ENCODE results near the gene CDS2.

The CDS2 gene

GRCh38 chr20:5085380-5085779 is 41.4 kb upstream of the CDS2 start:
- H3K4ac ChIP-seq (ENCODE audit: low read depth in 1 of 2, low read length in 2 of 2) = no peak overlapping the region
- H2BK12ac ChIP-seq (ENCODE audit: low read length in 2 of 2) = no peak overlapping the region
- no peak overlapping the region for H3K18ac ChIP-seq (ENCODE audit: low read depth in 1 of 2, low read length in 2 of 2)
- H4K8ac ChIP-seq (ENCODE audit: low read length) = no peak overlapping the region
- no peak overlapping the region for H3K4me3 ChIP-seq (ENCODE audit: insufficient read depth in 1 of 2, low read depth in 1 of 2, low read length in 2 of 2)
- no peak overlapping the region for H3K9ac ChIP-seq (ENCODE audit: low read length)
- no peak overlapping the region for H2AK5ac ChIP-seq (ENCODE audit: low read length, severe bottlenecking)
- no peak overlapping the region for H2BK15ac ChIP-seq (ENCODE audit: low read depth, poor library complexity, severe bottlenecking)
- H3K27ac ChIP-seq (ENCODE audit: low read length, poor library complexity, severe bottlenecking) = no peak overlapping the region
- no peaks in the 10 kb centered on the region for H3K27me3 ChIP-seq (ENCODE audit: control insufficient read depth in 1 of 2, insufficient read depth in 1 of 2, low read length in 2 of 2)
- no peak overlapping the region for H4K91ac ChIP-seq (ENCODE audit: low read length)
- 100% methylated on average over 4 of the region's 4 CpGs for WGBS
- no peak overlapping the region for H3K23ac ChIP-seq (ENCODE audit: low read length in 2 of 2)
- no peaks in the 10 kb centered on the region for H3K9me3 ChIP-seq (ENCODE audit: control insufficient read depth, low read length)
- H3K79me1 ChIP-seq (replicated peaks; ENCODE audit: low read length, poor library complexity, severe bottlenecking) = no peaks in the 10 kb centered on the region
- H3K4me2 ChIP-seq (ENCODE audit: low read length, poor library complexity, severe bottlenecking) = no peak overlapping the region
- H3K14ac ChIP-seq (ENCODE audit: low read length in 2 of 2) = no peak overlapping the region
- no peak overlapping the region for H2BK5ac ChIP-seq (ENCODE audit: low read depth, low read length, poor library complexity, severe bottlenecking)
- H3K4me1 ChIP-seq (ENCODE audit: control insufficient read depth, insufficient read depth, low read depth, low read length) = peaks cover 4% of the 10 kb centered on the region
- DNase-seq = no peak
- H2BK120ac ChIP-seq (ENCODE audit: low read depth, low read length) = no peak overlapping the region
- no peaks in the 10 kb centered on the region for H3K36me3 ChIP-seq (ENCODE audit: control insufficient read depth in 1 of 2, insufficient read depth in 2 of 2, low read depth in 1 of 2, low read length in 2 of 2)
- H2AFZ ChIP-seq (ENCODE audit: low read depth, low read length) = no peak overlapping the region

GRCh38 chr20:5088688-5089087 is 38.1 kb upstream of the CDS2 start:
- Histone ChIP-seq H3K36me3 (ENCODE audit: control insufficient read depth in 1 of 2, insufficient read depth in 2 of 2, low read depth in 1 of 2, low read length in 2 of 2) (peaks cover 0 to 12% of the 10 kb centered on the region in 2 experiments), H3K14ac (ENCODE audit: low read length in 2 of 2) (no peak overlapping the region), H3K4ac (ENCODE audit: low read depth in 1 of 2, low read length in 2 of 2) (no peak overlapping the region), H2BK5ac (ENCODE audit: low read depth, low read length, poor library complexity, severe bottlenecking) (no peak overlapping the region), H3K4me3 (ENCODE audit: insufficient read depth in 1 of 2, low read depth in 1 of 2, low read length in 2 of 2) (no peak overlapping the region), H2BK12ac (ENCODE audit: low read length in 2 of 2) (no peak overlapping the region), H2AFZ (ENCODE audit: low read depth, low read length) (no peak overlapping the region), H3K4me1 (ENCODE audit: control insufficient read depth, insufficient read depth, low read depth, low read length) (no peaks in the 10 kb centered on the region), H3K4me2 (ENCODE audit: low read length, poor library complexity, severe bottlenecking) (no peak overlapping the region), H4K91ac (ENCODE audit: low read length) (no peak overlapping the region), H3K23ac (ENCODE audit: low read length in 2 of 2) (no peak overlapping the region), H2BK15ac (ENCODE audit: low read depth, poor library complexity, severe bottlenecking) (no peak overlapping the region), H3K27ac (ENCODE audit: low read length, poor library complexity, severe bottlenecking) (no peak overlapping the region), H4K8ac (ENCODE audit: low read length) (no peak overlapping the region), H3K18ac (ENCODE audit: low read depth in 1 of 2, low read length in 2 of 2) (no peak overlapping the region), H3K79me1 (replicated peaks; ENCODE audit: low read length, poor library complexity, severe bottlenecking) (no peaks in the 10 kb centered on the region), H3K27me3 (ENCODE audit: control insufficient read depth in 1 of 2, insufficient read depth in 1 of 2, low read length in 2 of 2) (no peaks in the 10 kb centered on the region), H3K9me3 (ENCODE audit: control insufficient read depth, low read length) (no peaks in the 10 kb centered on the region), H3K9ac (ENCODE audit: low read length) (no peak overlapping the region), H2AK5ac (ENCODE audit: low read length, severe bottlenecking) (no peak overlapping the region), H2BK120ac (ENCODE audit: low read depth, low read length) (no peak overlapping the region)
- WGBS = 97% methylated on average over 2 of the region's 3 CpGs
- no peak for DNase-seq

- DNase-seq = no peak
- Histone ChIP-seq H2BK5ac (ENCODE audit: low read depth, low read length, poor library complexity, severe bottlenecking) (no peak overlapping the region), H3K18ac (ENCODE audit: low read depth in 1 of 2, low read length in 2 of 2) (no peak overlapping the region), H3K14ac (ENCODE audit: low read length in 2 of 2) (no peak overlapping the region), H2AK5ac (ENCODE audit: low read length, severe bottlenecking) (no peak overlapping the region), H3K9ac (ENCODE audit: low read length) (no peak overlapping the region), H2BK12ac (ENCODE audit: low read length in 2 of 2) (no peak overlapping the region), H4K8ac (ENCODE audit: low read length) (no peak overlapping the region), H2BK120ac (ENCODE audit: low read depth, low read length) (no peak overlapping the region), H4K91ac (ENCODE audit: low read length) (no peak overlapping the region), H3K27me3 (ENCODE audit: control insufficient read depth in 1 of 2, insufficient read depth in 1 of 2, low read length in 2 of 2) (no peaks in the 10 kb centered on the region), H3K4ac (ENCODE audit: low read depth in 1 of 2, low read length in 2 of 2) (no peak overlapping the region), H3K36me3 (ENCODE audit: control insufficient read depth in 1 of 2, insufficient read depth in 2 of 2, low read depth in 1 of 2, low read length in 2 of 2) (peaks cover 4 to 12% of the 10 kb centered on the region in 2 experiments), H3K27ac (ENCODE audit: low read length, poor library complexity, severe bottlenecking) (no peak overlapping the region), H3K9me3 (ENCODE audit: control insufficient read depth, low read length) (no peaks in the 10 kb centered on the region), H3K4me3 (ENCODE audit: insufficient read depth in 1 of 2, low read depth in 1 of 2, low read length in 2 of 2) (no peak overlapping the region), H2AFZ (ENCODE audit: low read depth, low read length) (no peak overlapping the region), H3K4me1 (ENCODE audit: control insufficient read depth, insufficient read depth, low read depth, low read length) (no peaks in the 10 kb centered on the region), H3K4me2 (ENCODE audit: low read length, poor library complexity, severe bottlenecking) (no peak overlapping the region), H3K23ac (ENCODE audit: low read length in 2 of 2) (no peak overlapping the region), H3K79me1 (replicated peaks; ENCODE audit: low read length, poor library complexity, severe bottlenecking) (no peaks in the 10 kb centered on the region), H2BK15ac (ENCODE audit: low read depth, poor library complexity, severe bottlenecking) (no peak overlapping the region)
- WGBS = 61% methylated on average over 3 of the region's 4 CpGs
Observed at GRCh38 chr20:5090191-5090590, 36.6 kb upstream of the CDS2 start.

GRCh38 chr20:5091902-5092301 is 34.9 kb upstream of the CDS2 start:
- H2BK12ac ChIP-seq (ENCODE audit: low read length in 2 of 2) = no peak overlapping the region
- H2AFZ ChIP-seq (ENCODE audit: low read depth, low read length) = no peak overlapping the region
- H3K9me3 ChIP-seq (ENCODE audit: control insufficient read depth, low read length) = no peaks in the 10 kb centered on the region
- no peaks in the 10 kb centered on the region for H3K4me1 ChIP-seq (ENCODE audit: control insufficient read depth, insufficient read depth, low read depth, low read length)
- no peak overlapping the region for H3K23ac ChIP-seq (ENCODE audit: low read length in 2 of 2)
- no peak overlapping the region for H2BK120ac ChIP-seq (ENCODE audit: low read depth, low read length)
- no peak overlapping the region for H2BK5ac ChIP-seq (ENCODE audit: low read depth, low read length, poor library complexity, severe bottlenecking)
- no peak overlapping the region for H2BK15ac ChIP-seq (ENCODE audit: low read depth, poor library complexity, severe bottlenecking)
- H2AK5ac ChIP-seq (ENCODE audit: low read length, severe bottlenecking) = no peak overlapping the region
- H3K18ac ChIP-seq (ENCODE audit: low read depth in 1 of 2, low read length in 2 of 2) = no peak overlapping the region
- no peak overlapping the region for H3K4me3 ChIP-seq (ENCODE audit: insufficient read depth in 1 of 2, low read depth in 1 of 2, low read length in 2 of 2)
- H3K14ac ChIP-seq (ENCODE audit: low read length in 2 of 2) = no peak overlapping the region
- no peak for DNase-seq
- H3K79me1 ChIP-seq (replicated peaks; ENCODE audit: low read length, poor library complexity, severe bottlenecking) = peaks cover 4% of the 10 kb centered on the region
- H3K27me3 ChIP-seq (ENCODE audit: control insufficient read depth in 1 of 2, insufficient read depth in 1 of 2, low read length in 2 of 2) = no peaks in the 10 kb centered on the region
- no peak overlapping the region for H4K8ac ChIP-seq (ENCODE audit: low read length)
- no peak overlapping the region for H3K27ac ChIP-seq (ENCODE audit: low read length, poor library complexity, severe bottlenecking)
- H3K9ac ChIP-seq (ENCODE audit: low read length) = no peak overlapping the region
- no peak overlapping the region for H3K4ac ChIP-seq (ENCODE audit: low read depth in 1 of 2, low read length in 2 of 2)
- H3K36me3 ChIP-seq (ENCODE audit: control insufficient read depth in 1 of 2, insufficient read depth in 2 of 2, low read depth in 1 of 2, low read length in 2 of 2) = peaks cover 16 to 28% of the 10 kb centered on the region in 2 experiments
- 99% methylated on average over 4 of the region's 6 CpGs for WGBS
- H4K91ac ChIP-seq (ENCODE audit: low read length) = no peak overlapping the region
- no peak overlapping the region for H3K4me2 ChIP-seq (ENCODE audit: low read length, poor library complexity, severe bottlenecking)

Data from mesenchymal stem cell (in vitro differentiated cells and primary cell).